Subcutaneous abdominal adipose tissue (tissue), 5 donors: ENCODE data around the gene CABLES1.

ENCODE experiments used
- H3K27ac ChIP-seq: one replicate; pipeline ENCODE4 v1.7.0; 2013; ENCODE audit warnings: low read depth, mild to moderate bottlenecking, inconsistent platforms, low read length, moderate library complexity
- H3K27me3 ChIP-seq, 5 donors: one replicate each; pipeline ENCODE4 v1.7.0; 2013; ENCODE audit warnings: low read length in 5 of 5, inconsistent platforms in 1 of 5; ENCODE audit not compliant: control insufficient read depth in 5 of 5, insufficient read depth in 4 of 5
- H3K36me3 ChIP-seq, 5 donors: one replicate each; pipeline ENCODE4 v1.7.0; 2013; ENCODE audit warnings: low read length in 5 of 5; ENCODE audit not compliant: control insufficient read depth in 5 of 5, insufficient read depth in 5 of 5
- H3K4me1 ChIP-seq, 5 donors: one replicate each; pipeline ENCODE4 v1.7.0; 2013; ENCODE audit warnings: low read length in 5 of 5, mild to moderate bottlenecking in 3 of 5, moderate library complexity in 1 of 5; ENCODE audit not compliant: control insufficient read depth in 5 of 5, insufficient read depth in 5 of 5
- H3K4me3 ChIP-seq, 5 donors: one replicate each; pipeline ENCODE4 v1.7.0; 2013; ENCODE audit warnings: low read length in 5 of 5, low read depth in 1 of 5
- H3K9ac ChIP-seq, 5 donors: one replicate each; pipeline ENCODE4 v1.7.0; 2013; ENCODE audit warnings: low read length in 5 of 5, mild to moderate bottlenecking in 4 of 5, moderate library complexity in 3 of 5
- H3K9me3 ChIP-seq, 5 donors: one replicate each; pipeline ENCODE4 v1.7.0; 2013; ENCODE audit warnings: low read length in 5 of 5; ENCODE audit not compliant: control insufficient read depth in 5 of 5
- donor health status: healthy.
- donor health status: healthy.
- donor health status: healthy.
- donor health status: healthy.
- donor health status: healthy.

Gene CABLES1

GRCh38 chr18:23211146-23211545, 75.9 kb downstream of the CABLES1 start:
- peaks cover 2 to 16% (median 14%) of the 10 kb centered on the region in 5 donors for H3K4me1 ChIP-seq
- H3K4me3 ChIP-seq, result no peak overlapping the region
- H3K9me3 ChIP-seq, result peaks cover 0 to 5% (median 5%) of the 10 kb centered on the region in 5 donors
- H3K36me3 ChIP-seq, result peaks cover 6 to 56% (median 43%) of the 10 kb centered on the region in 5 donors
- no peaks in the 10 kb centered on the region for H3K27me3 ChIP-seq
- H3K9ac ChIP-seq, result no peak overlapping the region
- no peak overlapping the region for H3K27ac ChIP-seq

- H3K36me3 ChIP-seq, result peaks cover 6 to 63% (median 48%) of the 10 kb centered on the region in 5 donors
- peak overlapping the region; percentile 63 for H3K27ac ChIP-seq
- peaks cover 2 to 16% (median 14%) of the 10 kb centered on the region in 5 donors for H3K4me1 ChIP-seq
- no peak overlapping the region for H3K9ac ChIP-seq
- H3K27me3 ChIP-seq, result no peaks in the 10 kb centered on the region
- no peak overlapping the region for H3K4me3 ChIP-seq
- H3K9me3 ChIP-seq, result peaks cover 0 to 5% (median 5%) of the 10 kb centered on the region in 5 donors
Measured at GRCh38 chr18:23212161-23212560, 76.9 kb downstream of the CABLES1 start.

GRCh38 chr18:23213200-23213599, 77.9 kb downstream of the CABLES1 start:
- Histone ChIP-seq H3K27ac (peak overlapping the region; percentile 63), H3K4me1 (peaks cover 2 to 16% (median 14%) of the 10 kb centered on the region in 5 donors), H3K36me3 (peaks cover 8 to 58% (median 49%) of the 10 kb centered on the region in 5 donors), H3K9me3 (peaks cover 0 to 5% (median 5%) of the 10 kb centered on the region in 5 donors), H3K9ac (no peak overlapping the region), H3K4me3 (no peak overlapping the region), H3K27me3 (no peaks in the 10 kb centered on the region)

GRCh38 chr18:23217781-23218180, 82.5 kb downstream of the CABLES1 start:
- Histone ChIP-seq H3K27me3 (no peaks in the 10 kb centered on the region), H3K27ac (no peak overlapping the region), H3K36me3 (peaks cover 5 to 66% (median 50%) of the 10 kb centered on the region in 5 donors), H3K4me1 (peaks cover 0 to 11% (median 9%) of the 10 kb centered on the region in 5 donors), H3K9me3 (no peaks in the 10 kb centered on the region), H3K9ac (no peak overlapping the region), H3K4me3 (no peak overlapping the region)

- Histone ChIP-seq H3K4me3 (no peak overlapping the region), H3K4me1 (peaks cover 3 to 12% (median 7%) of the 10 kb centered on the region in 5 donors), H3K9ac (no peak overlapping the region), H3K27me3 (no peaks in the 10 kb centered on the region), H3K9me3 (no peaks in the 10 kb centered on the region), H3K27ac (no peak overlapping the region), H3K36me3 (peaks cover 5 to 53% (median 39%) of the 10 kb centered on the region in 5 donors)
Measured at GRCh38 chr18:23220355-23220754, 85.1 kb downstream of the CABLES1 start.

GRCh38 chr18:23223641-23224040, 88.4 kb downstream of the CABLES1 start:
- H3K27me3 ChIP-seq, result no peaks in the 10 kb centered on the region

GRCh38 chr18:23225503-23225902, 90.2 kb downstream of the CABLES1 start:
- Histone ChIP-seq H3K9me3 (no peaks in the 10 kb centered on the region), H3K4me3 (no peak overlapping the region), H3K9ac (peak overlapping the region in 1 of 5 donors; percentile 67), H3K27me3 (no peaks in the 10 kb centered on the region), H3K4me1 (peaks cover 15 to 59% (median 55%) of the 10 kb centered on the region in 5 donors), H3K27ac (peak overlapping the region; percentile 94), H3K36me3 (peaks cover 2 to 18% (median 14%) of the 10 kb centered on the region in 5 donors)

More at GRCh38 chr18:23223641-23224040, 88.4 kb downstream of the CABLES1 start:
- H3K9ac ChIP-seq, result no peak overlapping the region
- H3K9me3 ChIP-seq, result no peaks in the 10 kb centered on the region
- H3K27ac ChIP-seq, result no peak overlapping the region
- H3K4me3 ChIP-seq, result no peak overlapping the region
- H3K36me3 ChIP-seq, result peaks cover 2 to 33% (median 20%) of the 10 kb centered on the region in 5 donors
- peaks cover 13 to 42% (median 37%) of the 10 kb centered on the region in 5 donors for H3K4me1 ChIP-seq

GRCh38 chr18:23226391-23226790, 91.1 kb downstream of the CABLES1 start:
- peak overlapping the region; percentile 94 for H3K27ac ChIP-seq
- H3K9ac ChIP-seq, result no peak overlapping the region
- H3K36me3 ChIP-seq, result peaks cover 0 to 14% (median 6%) of the 10 kb centered on the region in 5 donors
- H3K27me3 ChIP-seq, result no peaks in the 10 kb centered on the region
- H3K4me3 ChIP-seq, result no peak overlapping the region
- H3K9me3 ChIP-seq, result no peaks in the 10 kb centered on the region
- peaks cover 16 to 68% (median 64%) of the 10 kb centered on the region in 5 donors for H3K4me1 ChIP-seq

GRCh38 chr18:23226930-23227725, 91.8 kb downstream of the CABLES1 start:
- Histone ChIP-seq H3K4me3 (no peak overlapping the region), H3K36me3 (peaks cover 0 to 6% (median 5%) of the 10 kb centered on the region in 5 donors), H3K27me3 (no peaks in the 10 kb centered on the region), H3K9ac (peak overlapping the region in 1 of 5 donors; percentile 31), H3K27ac (peak overlapping the region; percentile 94), H3K9me3 (no peaks in the 10 kb centered on the region), H3K4me1 (peaks cover 21 to 75% (median 70%) of the 10 kb centered on the region in 5 donors)

- peaks cover 21 to 78% (median 71%) of the 10 kb centered on the region in 5 donors for H3K4me1 ChIP-seq
- H3K4me3 ChIP-seq, result no peak overlapping the region
- H3K9ac ChIP-seq, result peak overlapping the region in 1 of 5 donors; percentile 35
Measured at GRCh38 chr18:23227726-23228070, 92.4 kb downstream of the CABLES1 start.

More at GRCh38 chr18:23227726-23228070, 92.4 kb downstream of the CABLES1 start:
- H3K27ac ChIP-seq, result peak overlapping the region; percentile 94
- no peaks in the 10 kb centered on the region for H3K9me3 ChIP-seq
- peaks cover 0 to 5% (median 3%) of the 10 kb centered on the region in 5 donors for H3K36me3 ChIP-seq
- H3K27me3 ChIP-seq, result no peaks in the 10 kb centered on the region
